K562 (cell line): Measurements from ENCODE around the gene CPLX3. TPM values are rescaled to one million over a fixed set of nuclear protein-coding genes. Genes with fewer than 3 reads are reported as not detected.

Source experiments
- ATAC-seq: fragments of 200-7000 bp; cut with Tn5 transposase; 3 replicates; pipeline ENCODE4 v1.9.1; 2020; ENCODE audit warnings: moderate library complexity
- BruUV-seq: library from RNA; stranded (reverse); fragments of 400-500 nt; replicated peaks from 2 replicates; lab custom pipeline; 2021; lab: Mats Ljungman, UMichigan
- CTCF ChIA-PET: fragments of 300-600 bp; formaldehyde crosslinking; extraction: SDS; loops from one replicate; lab custom pipeline; 2021; ENCODE audit warnings: low intra/inter-chr PET ratio; lab: Yijun Ruan, JAX
- POLR2A ChIA-PET: fragments of 300-600, 350-650 bp; sonication (Branson Sonifier 250); formaldehyde crosslinking; extraction: SDS; loops from one replicate; lab custom pipeline; 2021; ENCODE audit warnings: antibody characterized with exemption, inconsistent platforms; lab: Yijun Ruan, JAX
- DNase-seq, 4 experiments: peaks; one replicate each; pipeline versions ENCODE4 v3.0.0 to v3.0.0-alpha.2; 2011 to 2018; ENCODE audit warnings: low spot score in 3 of 4, mixed read lengths in 3 of 4; ENCODE audit errors: extremely low read depth in 1 of 4
- FAIRE-seq: peaks from 2 replicates; lab custom pipeline; 2011; peaks lifted over from hg19 to GRCh38; lab: Jason Lieb, UNC
- H2AFZ ChIP-seq: 2 replicates; pipeline ENCODE4 v1.6.0; 2011; ENCODE audit warnings: low read depth, low read length, control low read depth, inconsistent platforms
- H3K27ac ChIP-seq: fragments of 200-600 bp; 3 replicates; pipeline ENCODE4 v1.8.0; 2011; ENCODE audit warnings: low read depth, mild to moderate bottlenecking, control low read depth, inconsistent platforms, low read length, moderate library complexity, mixed read lengths; ENCODE audit errors: extremely low read depth
- H3K27me3 ChIP-seq, 2 experiments: fragments of 300-600 bp in 1 of 2; 2 replicates in 1 of 2; 3 replicates in 1 of 2; pipeline versions ENCODE4 v1.6.0 to v1.8.0; 2011; ENCODE audit warnings: inconsistent platforms in 2 of 2, low read length in 2 of 2, mild to moderate bottlenecking in 1 of 2, mixed read lengths in 1 of 2, moderate library complexity in 1 of 2; ENCODE audit not compliant: control insufficient read depth in 2 of 2, insufficient read depth in 2 of 2
- H3K36me3 ChIP-seq: fragments of 300-600 bp; 3 replicates; pipeline ENCODE4 v1.8.0; 2011; ENCODE audit warnings: mild to moderate bottlenecking, low read length, inconsistent platforms; ENCODE audit not compliant: control insufficient read depth, insufficient read depth
- H3K4me1 ChIP-seq, 2 experiments: fragments of 200-600 bp in 1 of 2; replicated peaks in 1 of 2; 2 replicates in 1 of 2; 3 replicates in 1 of 2; pipeline versions ENCODE4 v1.5.1 to v1.8.0; 2011; ENCODE audit warnings: inconsistent platforms in 2 of 2, low read length in 2 of 2, mild to moderate bottlenecking in 1 of 2, mixed read lengths in 1 of 2, moderate library complexity in 1 of 2; ENCODE audit not compliant: control insufficient read depth in 2 of 2, insufficient read depth in 2 of 2
- H3K4me2 ChIP-seq: 2 replicates; pipeline ENCODE4 v1.6.1; 2011; ENCODE audit warnings: low read length, control low read depth, inconsistent platforms, mixed read lengths; ENCODE audit not compliant: insufficient read depth
- H3K4me3 ChIP-seq: fragments of 200-600 bp; sonication (generic), shearing (Covaris generic); 2 replicates; pipeline ENCODE4 v1.5.1; 2016; ENCODE audit warnings: control low read depth, inconsistent platforms
- H3K79me2 ChIP-seq: fragments of 200-600 bp; 3 replicates; pipeline ENCODE4 v1.8.0; 2011; ENCODE audit warnings: low read length, inconsistent platforms; ENCODE audit not compliant: control insufficient read depth, insufficient read depth
- H3K9ac ChIP-seq, 2 experiments: 2 replicates each; pipeline versions ENCODE4 v1.6.0 to v1.6.1; 2011; ENCODE audit warnings: low read depth in 2 of 2, low read length in 2 of 2, control low read depth in 1 of 2, inconsistent platforms in 1 of 2, mild to moderate bottlenecking in 1 of 2, mixed read lengths in 1 of 2; ENCODE audit not compliant: insufficient read depth in 1 of 2
- H3K9me1 ChIP-seq: one replicate; pipeline ENCODE4 v1.6.0; 2011; ENCODE audit warnings: inconsistent platforms, mild to moderate bottlenecking, low read length, moderate library complexity; ENCODE audit not compliant: control insufficient read depth, insufficient read depth
- H3K9me3 ChIP-seq: replicated peaks from 2 replicates; pipeline ENCODE4 v1.5.1; 2011; ENCODE audit warnings: low read depth, low read length, inconsistent platforms; ENCODE audit not compliant: control insufficient read depth, insufficient read depth
- H4K20me1 ChIP-seq: replicated peaks from 2 replicates; pipeline ENCODE4 v1.6.1; 2011; ENCODE audit warnings: low read length, inconsistent platforms, mixed read lengths; ENCODE audit not compliant: control insufficient read depth, insufficient read depth
- MECOM ChIP-seq: fragments of 250-450 bp; sonication (Bioruptor Pico); IDR thresholded peaks from 2 replicates; pipeline ENCODE4 v1.8.0; 2022; ENCODE audit warnings: inconsistent platforms
- SPI1 ChIP-seq: IDR thresholded peaks from 2 replicates; pipeline ENCODE4 v1.6.1; 2011; ENCODE audit warnings: low read depth, low read length, control low read depth, borderline replicate concordance
- STAG1 ChIP-seq: sonication (generic); formaldehyde crosslinking; IDR thresholded peaks from 2 replicates; pipeline ENCODE4 v1.5.0; 2020; ENCODE audit warnings: missing genetic modification reagents, borderline replicate concordance
- TAL1 ChIP-seq: fragments of 450-650 bp; IDR thresholded peaks from 2 replicates; pipeline ENCODE4 v1.6.1; 2016; ENCODE audit warnings: mild to moderate bottlenecking
- TCF7 ChIP-seq: sonication (generic); IDR thresholded peaks from 2 replicates; pipeline ENCODE4 v1.6.1; 2016; ENCODE audit warnings: antibody characterized with exemption, borderline replicate concordance
- TEAD1 ChIP-seq, 2 experiments: fragments of 450-650 bp in 1 of 2; sonication (generic) in 1 of 2; formaldehyde crosslinking; IDR thresholded peaks; 2 replicates each; pipeline versions ENCODE4 v1.4.0 to v1.8.0; 2020 to 2022; ENCODE audit warnings: mild to moderate bottlenecking in 2 of 2, missing genetic modification reagents in 1 of 2
- ZBTB7A ChIP-seq: IDR thresholded peaks from 2 replicates; pipeline ENCODE4 v1.6.1; 2011; ENCODE audit warnings: low read depth, mild to moderate bottlenecking, low read length, moderate library complexity, borderline replicate concordance; ENCODE audit not compliant: control insufficient read depth
- ZC3H4 ChIP-seq: sonication (generic); formaldehyde crosslinking; IDR thresholded peaks from 2 replicates; pipeline ENCODE4 v1.9.0; 2021; ENCODE audit warnings: missing genetic modification reagents, borderline replicate concordance
- ZNF12 ChIP-seq: sonication (generic); formaldehyde crosslinking; IDR thresholded peaks from 2 replicates; pipeline ENCODE4 v1.4.0; 2020; ENCODE audit warnings: mild to moderate bottlenecking, missing genetic modification reagents
- ZNF134 ChIP-seq: fragments of 250-450 bp; sonication (Bioruptor Pico); conservative IDR thresholded peaks from 2 replicates; pipeline ENCODE4 v1.4.0; 2020
- WGBS: fragments of 100-300 bp; shearing (Covaris generic); methylation state at CpG from one replicate; pipeline ENCODE4 v1.1.6; 2016; ENCODE audit warnings: low coverage, mixed read lengths; ENCODE audit not compliant: insufficient coverage; ENCODE audit errors: missing lambda C conversion rate; 5-methylcytosine and 5-hydroxymethylcytosine counted together
- in situ Hi-C: fragments of 300-500 bp; cut with MboI; formaldehyde crosslinking; loops from 4 replicates; pipeline ENCODE4 v1.15.0; 2018; ENCODE audit warnings: inconsistent platforms, mixed read lengths
- intact Hi-C: fragments of 100-400 bp; cut with micrococcal nuclease; formaldehyde crosslinking; loops from 2 replicates; pipeline ENCODE4 v1.14.2; 2022
- polyA plus RNA-seq, 8 experiments: library from polyadenylated mRNA; depleted of rRNA in 4 of 8; stranded (reverse) in 5 of 8; unstranded in 3 of 8; fragments of >200 nt; fragmentation: Nextera tagmentation in 2 of 8; fragmentation: Illumina TruSeq in 1 of 8; extraction: Ambion mirVana in 2 of 8; extraction: Trizol in 1 of 8; gene quantifications; 2 replicates each; pipeline versions ENCODE4 v1.2.1 to v1.2.3, GENCODE V29; 2011 to 2014; ENCODE audit warnings: inconsistent platforms in 1 of 8, missing spikeins in 1 of 8
- total RNA-seq, 7 experiments: library from RNA; depleted of rRNA in 6 of 7; stranded (reverse); fragments of >200 nt in 6 of 7; fragmentation: Illumina TruSeq in 2 of 7; extraction: Trizol in 2 of 7; gene quantifications; 2 replicates each; pipeline versions ENCODE4 v1.2.1 to v1.2.3, GENCODE V29; 2011 to 2021; ENCODE audit warnings: low replicate concordance in 1 of 7
- TF ChIP-seq, protein P1 (sequence below): fragments of 250-450 bp; sonication (Bioruptor Pico); IDR thresholded peaks from 2 replicates; pipeline ENCODE4 v1.4.0; 2020; ENCODE audit warnings: mild to moderate bottlenecking, moderate library complexity
- TF ChIP-seq, protein P2 (sequence below): fragments of 450-650 bp; IDR thresholded peaks from 2 replicates; pipeline ENCODE4 v1.6.1; 2016; ENCODE audit warnings: borderline replicate concordance
- TF ChIP-seq, protein P3 (sequence below): sonication (generic); formaldehyde crosslinking; IDR thresholded peaks from 2 replicates; pipeline ENCODE4 v1.9.0; 2022; ENCODE audit warnings: mild to moderate bottlenecking, missing genetic modification reagents
- TF ChIP-seq, protein P4 (sequence below): sonication (generic); formaldehyde crosslinking; IDR thresholded peaks from 2 replicates; pipeline ENCODE4 v1.8.1; 2023; ENCODE audit warnings: mild to moderate bottlenecking, missing genetic modification reagents

The CPLX3 gene
- total and polyA plus RNA-seq, 9 of the 15 experiments (the other 6 are each of a cell fraction or from before 2014, with no cell fraction given), result not detected

DNA sequence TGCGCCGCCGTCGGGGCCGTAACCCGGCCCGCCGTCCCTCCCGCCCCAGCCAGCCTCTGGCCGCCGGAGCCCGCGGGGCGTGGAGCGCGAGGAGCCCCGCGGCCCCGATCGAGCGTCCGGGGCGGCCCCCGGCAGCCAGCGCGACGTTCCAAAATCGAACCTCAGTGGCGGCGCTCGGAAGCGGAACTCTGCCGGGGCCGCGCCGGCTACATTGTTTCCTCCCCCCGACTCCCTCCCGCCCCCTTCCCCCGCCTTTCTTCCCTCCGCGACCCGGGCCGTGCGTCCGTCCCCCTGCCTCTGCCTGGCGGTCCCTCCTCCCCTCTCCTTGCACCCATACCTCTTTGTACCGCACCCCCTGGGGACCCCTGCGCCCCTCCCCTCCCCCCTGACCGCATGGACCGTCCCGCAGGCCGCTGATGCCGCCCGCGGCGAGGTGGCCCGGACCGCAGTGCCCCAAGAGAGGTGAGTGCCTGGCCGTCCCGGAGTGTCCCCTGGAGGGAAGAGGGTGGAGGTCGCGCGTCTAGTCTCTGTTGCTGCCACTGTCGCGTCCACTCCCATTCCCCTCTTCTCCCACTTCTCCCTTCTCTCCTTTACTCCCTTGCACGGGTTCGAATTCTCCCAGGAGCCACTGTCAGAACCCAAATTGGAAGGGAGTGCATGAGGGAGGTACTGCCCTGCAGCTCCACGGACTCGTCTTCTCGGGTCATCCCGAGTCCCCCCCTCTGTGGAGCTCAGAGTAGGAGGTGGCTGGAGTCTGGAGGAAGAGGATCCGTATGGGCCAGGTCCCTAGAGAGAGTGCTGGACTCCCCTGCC, 44.0 kb upstream of the CPLX3 start:
- 1% methylated on average over 20 of the region's 72 CpGs for WGBS
- H3K27ac ChIP-seq, result peak overlapping the region; percentile 69
- ChIA-PET POLR2A (interaction anchor here (0.5 to 1.1 kb wide), 5 partner anchors 16 to 251 kb away, joined by 3 to 4 read pairs (median 3); no protein-coding TSS in a partner anchor), CTCF (interaction anchor here (1.0 kb wide), 1 partner anchor 17 kb away, joined by 3 read pairs; no protein-coding TSS in a partner anchor)
- peaks cover 28% of the 10 kb centered on the region; the same call in 2 of the 3 replicates for H3K36me3 ChIP-seq
- peaks cover 9% of the 10 kb centered on the region; the same call in 1 of the 2 replicates for H4K20me1 ChIP-seq
- ATAC-seq (peak; percentile 49), FAIRE-seq (no peak), DNase-seq (peak in 2 of 4 experiments; percentile 50 to 69)
- peak overlapping the region; percentile 73 to 93 for H3K9ac ChIP-seq
- intact Hi-C loops, result no loop called here
- peak overlapping the region; percentile 37 for H2AFZ ChIP-seq
- H3K9me3 ChIP-seq, result no peaks in the 10 kb centered on the region
- BruUV-seq, result no TSS peak
- H3K27me3 ChIP-seq, result no peaks in the 10 kb centered on the region
- H3K9me1 ChIP-seq, result peaks cover 4% of the 10 kb centered on the region
- in situ Hi-C loops, result no loop called here
- H3K4me1 ChIP-seq, result peaks cover 59 to 75% of the 10 kb centered on the region in 2 experiments
- H3K4me3 ChIP-seq, result peak overlapping the region; percentile 78
- H3K79me2 ChIP-seq, result peaks cover 53% of the 10 kb centered on the region
- peak overlapping the region; percentile 92 for H3K4me2 ChIP-seq
- TF ChIP-seq ZNF12 (CRISPR knock-in tag), result no peak
- TF ChIP-seq, protein P1, sequence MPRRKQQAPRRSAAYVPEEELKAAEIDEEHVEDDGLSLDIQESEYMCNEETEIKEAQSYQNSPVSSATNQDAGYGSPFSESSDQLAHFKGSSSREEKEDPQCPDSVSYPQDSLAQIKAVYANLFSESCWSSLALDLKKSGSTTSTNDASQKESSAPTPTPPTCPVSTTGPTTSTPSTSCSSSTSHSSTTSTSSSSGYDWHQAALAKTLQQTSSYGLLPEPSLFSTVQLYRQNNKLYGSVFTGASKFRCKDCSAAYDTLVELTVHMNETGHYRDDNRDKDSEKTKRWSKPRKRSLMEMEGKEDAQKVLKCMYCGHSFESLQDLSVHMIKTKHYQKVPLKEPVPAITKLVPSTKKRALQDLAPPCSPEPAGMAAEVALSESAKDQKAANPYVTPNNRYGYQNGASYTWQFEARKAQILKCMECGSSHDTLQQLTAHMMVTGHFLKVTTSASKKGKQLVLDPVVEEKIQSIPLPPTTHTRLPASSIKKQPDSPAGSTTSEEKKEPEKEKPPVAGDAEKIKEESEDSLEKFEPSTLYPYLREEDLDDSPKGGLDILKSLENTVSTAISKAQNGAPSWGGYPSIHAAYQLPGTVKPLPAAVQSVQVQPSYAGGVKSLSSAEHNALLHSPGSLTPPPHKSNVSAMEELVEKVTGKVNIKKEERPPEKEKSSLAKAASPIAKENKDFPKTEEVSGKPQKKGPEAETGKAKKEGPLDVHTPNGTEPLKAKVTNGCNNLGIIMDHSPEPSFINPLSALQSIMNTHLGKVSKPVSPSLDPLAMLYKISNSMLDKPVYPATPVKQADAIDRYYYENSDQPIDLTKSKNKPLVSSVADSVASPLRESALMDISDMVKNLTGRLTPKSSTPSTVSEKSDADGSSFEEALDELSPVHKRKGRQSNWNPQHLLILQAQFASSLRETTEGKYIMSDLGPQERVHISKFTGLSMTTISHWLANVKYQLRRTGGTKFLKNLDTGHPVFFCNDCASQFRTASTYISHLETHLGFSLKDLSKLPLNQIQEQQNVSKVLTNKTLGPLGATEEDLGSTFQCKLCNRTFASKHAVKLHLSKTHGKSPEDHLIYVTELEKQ (CRISPR knock-in tag), result no peak
- no peak for TF ChIP-seq TCF7
- TF ChIP-seq, protein P2, sequence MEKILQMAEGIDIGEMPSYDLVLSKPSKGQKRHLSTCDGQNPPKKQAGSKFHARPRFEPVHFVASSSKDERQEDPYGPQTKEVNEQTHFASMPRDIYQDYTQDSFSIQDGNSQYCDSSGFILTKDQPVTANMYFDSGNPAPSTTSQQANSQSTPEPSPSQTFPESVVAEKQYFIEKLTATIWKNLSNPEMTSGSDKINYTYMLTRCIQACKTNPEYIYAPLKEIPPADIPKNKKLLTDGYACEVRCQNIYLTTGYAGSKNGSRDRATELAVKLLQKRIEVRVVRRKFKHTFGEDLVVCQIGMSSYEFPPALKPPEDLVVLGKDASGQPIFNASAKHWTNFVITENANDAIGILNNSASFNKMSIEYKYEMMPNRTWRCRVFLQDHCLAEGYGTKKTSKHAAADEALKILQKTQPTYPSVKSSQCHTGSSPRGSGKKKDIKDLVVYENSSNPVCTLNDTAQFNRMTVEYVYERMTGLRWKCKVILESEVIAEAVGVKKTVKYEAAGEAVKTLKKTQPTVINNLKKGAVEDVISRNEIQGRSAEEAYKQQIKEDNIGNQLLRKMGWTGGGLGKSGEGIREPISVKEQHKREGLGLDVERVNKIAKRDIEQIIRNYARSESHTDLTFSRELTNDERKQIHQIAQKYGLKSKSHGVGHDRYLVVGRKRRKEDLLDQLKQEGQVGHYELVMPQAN, result no peak
- TF ChIP-seq ZC3H4 (CRISPR knock-in tag), result no peak
- TF ChIP-seq ZBTB7A, result peak; percentile 9; the same call in 1 of the 2 replicates
- no peak for TF ChIP-seq MECOM (CRISPR knock-in tag)
- TF ChIP-seq, protein P3, sequence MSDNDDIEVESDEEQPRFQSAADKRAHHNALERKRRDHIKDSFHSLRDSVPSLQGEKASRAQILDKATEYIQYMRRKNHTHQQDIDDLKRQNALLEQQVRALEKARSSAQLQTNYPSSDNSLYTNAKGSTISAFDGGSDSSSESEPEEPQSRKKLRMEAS, result no peak
- no peak for TF ChIP-seq TAL1
- TF ChIP-seq, protein P4, sequence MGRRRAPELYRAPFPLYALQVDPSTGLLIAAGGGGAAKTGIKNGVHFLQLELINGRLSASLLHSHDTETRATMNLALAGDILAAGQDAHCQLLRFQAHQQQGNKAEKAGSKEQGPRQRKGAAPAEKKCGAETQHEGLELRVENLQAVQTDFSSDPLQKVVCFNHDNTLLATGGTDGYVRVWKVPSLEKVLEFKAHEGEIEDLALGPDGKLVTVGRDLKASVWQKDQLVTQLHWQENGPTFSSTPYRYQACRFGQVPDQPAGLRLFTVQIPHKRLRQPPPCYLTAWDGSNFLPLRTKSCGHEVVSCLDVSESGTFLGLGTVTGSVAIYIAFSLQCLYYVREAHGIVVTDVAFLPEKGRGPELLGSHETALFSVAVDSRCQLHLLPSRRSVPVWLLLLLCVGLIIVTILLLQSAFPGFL, result no peak
- TF ChIP-seq ZNF134 (CRISPR knock-in tag), result no peak
- 0 out of 4 replicates have a peak, but pooled peaks of 1 of the 2 experiments have one; percentile 31 for TF ChIP-seq TEAD1 (CRISPR knock-in tag; IDR thresholded peaks at IDR 0.05)
- TF ChIP-seq STAG1 (CRISPR knock-in tag), result no peak
- TF ChIP-seq SPI1, result peak; percentile 24; the same call in 1 of the 2 replicates
